Measurements from ENCODE around the gene SIGLEC12.

DNA sequence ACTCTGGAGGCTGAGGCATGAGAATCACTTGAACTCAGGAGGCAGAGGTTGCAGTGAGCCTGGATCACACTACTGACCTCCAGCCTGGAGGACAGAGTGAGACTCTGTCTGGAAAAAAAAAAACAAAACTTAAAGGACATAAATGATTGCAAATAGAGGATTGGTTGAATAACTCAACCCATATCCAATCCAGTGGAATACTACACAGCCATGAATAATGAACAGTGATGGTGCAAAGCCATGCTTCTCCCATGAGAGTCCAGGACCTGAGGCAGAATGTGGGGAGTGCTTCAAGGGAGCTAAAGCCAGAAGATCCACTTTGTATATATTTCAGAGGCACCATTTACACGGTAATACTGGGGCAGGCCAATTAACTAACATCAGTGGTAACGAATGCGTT lies 25.4 kb downstream of the SIGLEC12 start:
- TF ChIP-seq, protein P1, sequence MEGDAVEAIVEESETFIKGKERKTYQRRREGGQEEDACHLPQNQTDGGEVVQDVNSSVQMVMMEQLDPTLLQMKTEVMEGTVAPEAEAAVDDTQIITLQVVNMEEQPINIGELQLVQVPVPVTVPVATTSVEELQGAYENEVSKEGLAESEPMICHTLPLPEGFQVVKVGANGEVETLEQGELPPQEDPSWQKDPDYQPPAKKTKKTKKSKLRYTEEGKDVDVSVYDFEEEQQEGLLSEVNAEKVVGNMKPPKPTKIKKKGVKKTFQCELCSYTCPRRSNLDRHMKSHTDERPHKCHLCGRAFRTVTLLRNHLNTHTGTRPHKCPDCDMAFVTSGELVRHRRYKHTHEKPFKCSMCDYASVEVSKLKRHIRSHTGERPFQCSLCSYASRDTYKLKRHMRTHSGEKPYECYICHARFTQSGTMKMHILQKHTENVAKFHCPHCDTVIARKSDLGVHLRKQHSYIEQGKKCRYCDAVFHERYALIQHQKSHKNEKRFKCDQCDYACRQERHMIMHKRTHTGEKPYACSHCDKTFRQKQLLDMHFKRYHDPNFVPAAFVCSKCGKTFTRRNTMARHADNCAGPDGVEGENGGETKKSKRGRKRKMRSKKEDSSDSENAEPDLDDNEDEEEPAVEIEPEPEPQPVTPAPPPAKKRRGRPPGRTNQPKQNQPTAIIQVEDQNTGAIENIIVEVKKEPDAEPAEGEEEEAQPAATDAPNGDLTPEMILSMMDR (optimal IDR thresholded peaks at IDR 0.05 in 1 of 3, IDR thresholded peaks at IDR 0.05 in 1 of 3, conservative IDR thresholded peaks at IDR 0.05 in 1 of 3; ENCODE audit: extremely low read depth in 1 of 3, insufficient read depth in 2 of 3, low read length in 3 of 3): no peak
- no peak for TF ChIP-seq EZH2 (IDR thresholded peaks at IDR 0.05; ENCODE audit: low read length)

All from keratinocyte (primary cell).